ENCODE results near the gene DNAJB2.

- TF ChIP-seq CTCF (IDR thresholded peaks at IDR 0.05) (no peak), POLR2A (IDR thresholded peaks at IDR 0.05) (no peak)
Measured at GRCh38 chr2:219314804-219315468, 35.8 kb downstream of the DNAJB2 start.
